Hypothalamus (tissue), 51 donors: ENCODE data around the gene KRTAP12-4.
"Not testable (repeated sequence)": the region's sequence is repeated elsewhere in the genome, so short reads cannot be mapped to it uniquely, and the experiment has no call there.

Experiments
- DNase-seq, 51 donors: peaks; one replicate each; lab custom pipeline; 2025; lab: John Stamatoyannopoulos, UW

KRTAP12-4 gene

GRCh38 chr21:44687671-44688070 lies 33.2 kb upstream of the KRTAP12-4 start:
- DNase-seq = no peak

GRCh38 chr21:44686843-44687561 lies 32.5 kb upstream of the KRTAP12-4 start:
- no peak for DNase-seq

GRCh38 chr21:44686000-44686781 lies 31.7 kb upstream of the KRTAP12-4 start:
- DNase-seq = no peak

- DNase-seq = not testable (repeated sequence)
Measured at GRCh38 chr21:44685050-44685449, 30.6 kb upstream of the KRTAP12-4 start.

GRCh38 chr21:44684483-44684882 lies 30.0 kb upstream of the KRTAP12-4 start:
- no peak for DNase-seq

- no peak for DNase-seq
Measured at GRCh38 chr21:44684077-44684476, 29.6 kb upstream of the KRTAP12-4 start.

- DNase-seq = no peak
Measured at GRCh38 chr21:44682580-44683151, 28.2 kb upstream of the KRTAP12-4 start.

GRCh38 chr21:44681861-44682579 lies 27.6 kb upstream of the KRTAP12-4 start, which contains the start of gene KRTAP12-1:
KRTAP12-1 (minus strand) TSS chr21:44682163; CDS start chr21:44682123, 40 bp downstream.
- no peak for DNase-seq

- no peak for DNase-seq
Measured at GRCh38 chr21:44681152-44681551, 26.7 kb upstream of the KRTAP12-4 start.

GRCh38 chr21:44677881-44678280 lies 23.4 kb upstream of the KRTAP12-4 start:
- DNase-seq = no peak

- no peak for DNase-seq
Measured at GRCh38 chr21:44671911-44672310, 17.5 kb upstream of the KRTAP12-4 start.

- no peak for DNase-seq
Measured at GRCh38 chr21:44670642-44671432, 16.4 kb upstream of the KRTAP12-4 start.

GRCh38 chr21:44667612-44668011 lies 13.2 kb upstream of the KRTAP12-4 start:
- no peak for DNase-seq

GRCh38 chr21:44666401-44667320 lies 12.2 kb upstream of the KRTAP12-4 start, which contains the start of gene KRTAP12-2:
KRTAP12-2 (minus strand) TSS chr21:44666927; CDS start chr21:44666886, 41 bp downstream.
- no peak for DNase-seq

GRCh38 chr21:44664691-44665090 lies 10.2 kb upstream of the KRTAP12-4 start:
- no peak for DNase-seq

- not testable (repeated sequence) for DNase-seq
Measured at GRCh38 chr21:44661567-44661966, 7.1 kb upstream of the KRTAP12-4 start.

GRCh38 chr21:44658913-44659595 lies 4.6 kb upstream of the KRTAP12-4 start:
- no peak for DNase-seq

- no peak for DNase-seq
Measured at GRCh38 chr21:44658541-44658910, 4.1 kb upstream of the KRTAP12-4 start.
